Ovary (tissue), 9 donors: ENCODE data around the gene EIF5. TPM values are rescaled to one million over a fixed set of nuclear protein-coding genes. Genes with fewer than 3 reads are reported as not detected.

Source experiments
- DNase-seq, 5 donors: peaks; one replicate each; pipeline ENCODE4 v3.0.0-alpha.2; 2019 to 2020
- H3K27ac ChIP-seq, 2 donors: fragments of 200-600 bp; one replicate each; pipeline versions ENCODE4 v1.5.1 to v1.8.0; 2019 to 2022
- H3K27me3 ChIP-seq: fragments of 200-600 bp; one replicate; pipeline ENCODE4 v1.8.0; 2022
- H3K36me3 ChIP-seq: fragments of 200-600 bp; sonication (generic); one replicate; pipeline ENCODE4 v1.5.1; 2019
- H3K4me1 ChIP-seq: one replicate; pipeline ENCODE4 v1.8.1; 2013; ENCODE audit warnings: mild to moderate bottlenecking, moderate library complexity; ENCODE audit not compliant: insufficient read depth
- H3K4me3 ChIP-seq: fragments of 200-600 bp; sonication (generic); one replicate; pipeline ENCODE4 v1.5.1; 2017
- H3K9me3 ChIP-seq, 2 donors: fragments of 200-600 bp in 1 of 2; sonication (generic) in 1 of 2; one replicate each; pipeline versions ENCODE4 v1.5.1 to v1.8.1; 2013 to 2019; ENCODE audit warnings: mild to moderate bottlenecking in 1 of 2, moderate library complexity in 1 of 2
- CTCF ChIP-seq, 3 donors: fragments of 450-650 bp in 2 of 3; fragments of 200-600 bp in 1 of 3; IDR thresholded peaks; one replicate each; pipeline versions ENCODE4 v1.5.1 to v1.8.0; 2016 to 2022; ENCODE audit warnings: antibody characterized with exemption in 3 of 3, mild to moderate bottlenecking in 1 of 3
- EP300 ChIP-seq: sonication (generic); formaldehyde crosslinking; IDR thresholded peaks from one replicate; pipeline ENCODE4 v1.6.1; 2017; ENCODE audit warnings: antibody characterized with exemption
- POLR2A ChIP-seq: fragments of 450-650 bp; IDR thresholded peaks from one replicate; pipeline ENCODE4 v1.6.1; 2017; ENCODE audit warnings: antibody characterized with exemption, mild to moderate bottlenecking, moderate library complexity
- WGBS, 3 donors: extraction: QIAGEN DNeasy Blood & Tissue Kit in 1 of 3; methylation state at CpG; one replicate each; pipeline versions ENCODE4 v1.1.5 to v1.1.7; 2013 to 2017; 5-methylcytosine and 5-hydroxymethylcytosine counted together
- intact Hi-C, 4 donors: fragments of 100-400 bp; cut with DNase I; formaldehyde crosslinking; loops; one replicate each; pipeline versions ENCODE4 v1.11.0 to v1.15.1; 2022 to 2023
- polyA plus RNA-seq, 2 donors: library from polyadenylated mRNA; stranded (reverse); fragments of 200-250 nt in 1 of 2; fragments of 350-450 nt in 1 of 2; fragmentation: Illumina TruSeq in 1 of 2; extraction: RNeasy Lipid Tissue Mini Kit (QIAGEN cat#74804) in 1 of 2; gene quantifications; one replicate each; pipeline ENCODE4 v1.2.3, GENCODE V29; 2013 to 2014
- total RNA-seq, 7 donors: library from RNA; depleted of rRNA in 2 of 7; stranded (reverse); fragments of >200 nt in 2 of 7; fragmentation: NEBNext Ultra II Directional in 3 of 7; extraction: Animal tissue kit (Norgen Biotek cat#: 25700) in 3 of 7; gene quantifications; one replicate each; pipeline versions ENCODE4 v1.1.0 to v1.2.4, GENCODE V29; 2016 to 2023
- donor health status: DM: no; HTN: no; CAD: no; lungs with moderate emphysema.
- donor health status: DM: no; HTN: no; CAD: no.
- donor health status: Bipolar disorder and iron deficiency.
- donor health status: DM: yes; HTN: yes; CAD: no.
- donor health status: DM: no; HTN: no; CAD: no.
- donor health status: DM: yes; HTN: yes; CAD: no.

The EIF5 gene
- total and polyA plus RNA-seq, 9 donors = 73.0 to 169 (median 127) TPM

DNA sequence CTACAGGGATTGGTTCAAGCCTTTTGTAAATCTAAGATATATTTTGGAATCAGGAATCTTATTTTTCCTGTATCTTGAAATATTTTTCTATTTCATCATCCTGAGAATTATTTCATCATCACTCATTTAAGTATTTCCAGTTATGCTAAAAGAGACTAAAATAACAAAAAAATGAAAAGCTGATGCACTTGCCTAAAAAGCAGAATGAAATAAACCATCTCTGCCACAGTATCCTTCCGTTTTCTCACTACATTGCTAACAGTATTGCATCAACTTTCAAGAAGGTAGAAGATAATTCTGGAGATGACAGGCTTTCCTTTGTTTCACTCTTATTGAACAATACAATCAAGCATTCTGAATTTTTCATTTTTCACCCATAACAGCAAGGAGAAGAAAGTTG lies 31.1 kb upstream of the EIF5 start:
- Histone ChIP-seq H3K27ac (no peak overlapping the region), H3K36me3 (no peaks in the 10 kb centered on the region), H3K9me3 (no peaks in the 10 kb centered on the region), H3K4me3 (no peak overlapping the region), H3K4me1 (no peaks in the 10 kb centered on the region), H3K27me3 (no peaks in the 10 kb centered on the region)
- intact Hi-C loops = no loop called here
- no peak for DNase-seq
- TF ChIP-seq CTCF (IDR thresholded peaks at IDR 0.05) (no peak), POLR2A (no peak), EP300 (no peak)
- 75 to 78% (median 76%) methylated on average over 1 of the region's 1 CpG for WGBS, 3 donors

DNA sequence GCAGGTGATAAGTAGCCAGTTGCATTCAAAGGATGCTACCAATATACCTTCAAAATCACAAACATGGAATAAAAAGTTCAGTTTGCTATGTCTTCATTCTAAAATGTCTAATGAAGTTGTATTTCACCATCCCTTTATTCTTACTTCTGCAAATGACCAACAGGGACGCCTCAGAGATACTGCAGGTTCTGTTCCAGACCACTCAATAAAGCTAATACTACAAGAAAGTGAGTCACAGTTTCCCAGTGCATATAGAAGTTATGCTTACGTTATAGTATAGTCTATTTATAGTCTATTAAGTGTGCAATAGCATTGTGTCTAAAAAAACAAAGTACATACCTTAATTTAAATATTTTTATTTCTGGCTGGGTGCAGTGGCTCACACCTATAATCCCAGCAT lies 29.3 kb upstream of the EIF5 start:
- Histone ChIP-seq H3K4me3 (no peak overlapping the region), H3K27me3 (no peaks in the 10 kb centered on the region), H3K9me3 (no peaks in the 10 kb centered on the region), H3K4me1 (no peaks in the 10 kb centered on the region), H3K36me3 (no peaks in the 10 kb centered on the region), H3K27ac (no peak overlapping the region)
- intact Hi-C loops = no loop called here
- DNase-seq = no peak
- TF ChIP-seq POLR2A (no peak), CTCF (IDR thresholded peaks at IDR 0.05) (no peak), EP300 (no peak)
- WGBS, 3 donors = 40 to 74% (median 56%) methylated on average over 2 of the region's 2 CpGs

- intact Hi-C loops = no loop called here
- Histone ChIP-seq H3K4me1 (no peaks in the 10 kb centered on the region), H3K36me3 (no peaks in the 10 kb centered on the region), H3K27me3 (no peaks in the 10 kb centered on the region), H3K27ac (no peak overlapping the region), H3K9me3 (no peaks in the 10 kb centered on the region), H3K4me3 (no peak overlapping the region)
- WGBS, 3 donors = 80 to 89% (median 81%) methylated on average over 10 of the region's 10 CpGs
- no peak for TF ChIP-seq POLR2A
- no peak for TF ChIP-seq EP300
- TF ChIP-seq CTCF (IDR thresholded peaks at IDR 0.05) = no peak
- no peak for DNase-seq
Observed at GRCh38 chr14:103308717-103309616, 25.1 kb upstream of the EIF5 start.

DNA sequence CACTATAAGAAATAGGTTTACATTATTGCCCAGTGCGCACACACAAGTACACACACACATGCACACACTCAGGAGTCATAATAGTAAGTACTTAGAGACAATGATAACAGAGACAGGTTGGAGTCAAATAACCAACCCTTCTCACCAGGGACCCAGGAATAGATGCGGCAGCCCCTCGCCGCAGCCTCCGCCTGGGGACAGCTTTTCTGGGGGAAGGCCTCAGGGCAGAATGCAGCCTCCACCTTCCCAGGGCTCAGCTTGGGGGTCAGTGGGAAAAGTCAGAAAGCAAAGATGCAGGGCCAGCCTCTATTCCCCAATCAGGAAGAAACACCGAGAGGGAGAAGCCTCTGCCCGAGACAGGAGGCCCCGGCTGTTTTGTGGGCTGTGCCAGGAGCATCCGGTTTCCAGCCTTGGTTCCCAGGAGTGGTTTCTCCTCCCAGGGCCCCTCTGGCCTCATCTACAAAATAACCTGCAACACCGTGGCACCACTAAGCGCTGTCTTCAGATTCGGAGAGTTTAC lies 23.4 kb upstream of the EIF5 start:
- WGBS, 3 donors = 60 to 68% (median 68%) methylated on average over 12 of the region's 12 CpGs
- Histone ChIP-seq H3K36me3 (no peaks in the 10 kb centered on the region), H3K27ac (no peak overlapping the region), H3K4me3 (no peak overlapping the region), H3K9me3 (no peaks in the 10 kb centered on the region), H3K27me3 (no peaks in the 10 kb centered on the region), H3K4me1 (peaks cover 8% of the 10 kb centered on the region)
- intact Hi-C loops = no loop called here
- TF ChIP-seq POLR2A = no peak
- TF ChIP-seq EP300 = no peak
- TF ChIP-seq CTCF (IDR thresholded peaks at IDR 0.05) = no peak
- no peak for DNase-seq
